NCI-H524 treated with DMSO at 0.1 percent for 48 hours (cell line): Measurements from ENCODE around the gene CSF2RB.

Source experiments
- DNase-seq: peaks from one replicate; lab custom pipeline; 2025; lab: John Stamatoyannopoulos, UW

CSF2RB gene

DNA sequence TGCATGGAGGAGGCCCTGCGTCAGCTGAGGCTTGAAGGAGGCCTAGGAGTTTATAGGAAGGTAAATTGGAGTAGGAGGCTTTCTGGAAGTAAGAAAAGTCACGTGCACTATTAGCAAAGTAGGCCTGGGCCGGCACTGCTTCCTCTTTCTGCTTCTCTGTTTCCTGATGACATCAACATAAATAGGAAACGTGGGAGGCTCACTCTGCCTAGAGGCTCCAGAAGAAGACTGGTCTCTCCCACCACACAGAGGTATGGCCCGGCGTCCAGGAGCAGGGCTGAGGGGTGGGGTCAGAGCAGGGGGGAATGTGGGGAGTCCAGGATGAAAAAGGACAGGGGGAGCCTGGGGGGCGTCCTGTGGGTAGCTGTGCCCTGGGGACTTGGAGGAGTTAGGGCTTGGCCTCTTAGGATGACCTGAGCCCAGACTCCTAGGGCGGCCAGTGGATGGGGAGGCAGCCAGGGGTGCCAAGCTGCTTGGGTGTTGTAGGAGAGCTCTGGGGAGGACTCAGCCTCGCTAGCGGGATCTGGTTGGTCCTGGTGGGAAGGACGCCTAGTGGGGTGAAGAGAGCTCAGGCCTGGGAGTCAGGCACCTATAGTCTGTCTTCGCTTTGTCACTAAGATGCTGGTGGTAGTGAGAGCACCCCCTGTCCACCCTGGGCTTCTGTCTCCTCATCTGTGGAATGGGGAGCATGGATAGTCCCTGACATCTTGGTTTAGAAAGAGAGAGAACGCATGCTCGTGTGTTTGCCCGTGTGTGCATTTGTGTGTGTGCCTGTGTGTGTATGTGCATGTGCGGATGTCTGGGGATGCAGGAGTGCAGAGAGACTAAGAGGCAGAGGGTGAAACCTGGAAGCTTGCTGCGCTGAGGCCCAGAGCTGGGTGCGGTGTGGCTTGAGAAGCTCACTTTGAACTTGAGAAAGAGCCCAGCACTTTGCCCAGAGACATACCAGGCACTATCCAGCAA, at the start of gene CSF2RB:
CSF2RB (plus strand) TSS at position 202 of the 963 bp plus-strand sequence. CDS start 8,580 bp downstream, outside the sequence.
- DNase-seq, result no peak

DNA sequence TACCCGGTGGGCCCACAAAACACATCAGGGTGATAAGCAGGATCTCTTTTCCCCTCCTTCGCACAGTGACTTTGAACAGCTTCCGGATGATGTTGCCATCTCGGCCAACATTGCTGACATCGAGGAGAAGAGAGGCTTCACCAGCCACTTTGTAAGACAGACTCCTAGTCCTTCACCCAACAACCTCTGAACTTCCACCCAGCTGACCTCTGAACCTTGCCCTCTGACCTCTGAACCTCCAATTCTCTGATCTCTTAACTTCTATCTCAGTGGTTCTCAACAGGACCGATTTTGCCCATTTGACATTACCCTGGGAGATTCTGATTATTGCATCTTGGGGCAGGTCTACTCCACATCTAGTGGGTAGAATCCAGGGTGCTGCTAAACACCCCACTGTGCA, 49.4 kb upstream of the CSF2RB start:
- DNase-seq, result no peak

DNA sequence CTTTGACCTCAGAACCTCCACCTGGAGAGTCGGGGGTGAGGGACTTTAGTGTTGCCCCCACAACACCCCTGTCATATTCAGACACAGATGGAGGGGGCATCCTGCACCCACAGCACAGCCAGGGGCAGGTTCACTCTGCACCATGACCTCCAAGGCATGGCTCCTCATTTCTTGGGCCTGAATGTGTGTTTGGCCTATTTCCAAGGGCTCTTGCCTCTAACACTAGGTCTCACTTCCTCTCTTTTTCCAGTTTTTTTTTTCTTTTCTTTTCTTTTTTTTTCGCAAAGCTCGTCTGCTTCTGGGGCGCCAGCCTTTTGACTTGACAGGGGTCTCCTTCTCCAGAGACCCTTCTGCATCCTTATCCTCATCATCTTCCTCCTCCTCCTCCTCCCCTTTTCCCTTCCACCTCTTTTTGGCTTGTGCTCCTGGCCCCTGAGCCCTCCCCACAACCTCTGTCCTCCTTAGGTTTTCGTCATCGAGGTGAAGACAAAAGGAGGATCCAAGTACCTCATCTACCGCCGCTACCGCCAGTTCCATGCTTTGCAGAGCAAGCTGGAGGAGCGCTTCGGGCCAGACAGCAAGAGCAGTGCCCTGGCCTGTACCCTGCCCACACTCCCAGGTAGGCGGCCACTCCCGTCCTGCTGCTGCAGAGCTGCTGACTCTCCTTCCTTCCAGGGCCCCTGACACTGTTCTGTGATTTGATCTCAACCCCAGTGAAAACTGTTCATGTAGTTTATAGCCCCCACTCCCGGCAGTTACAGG, 48.8 kb upstream of the CSF2RB start:
- no peak for DNase-seq

DNA sequence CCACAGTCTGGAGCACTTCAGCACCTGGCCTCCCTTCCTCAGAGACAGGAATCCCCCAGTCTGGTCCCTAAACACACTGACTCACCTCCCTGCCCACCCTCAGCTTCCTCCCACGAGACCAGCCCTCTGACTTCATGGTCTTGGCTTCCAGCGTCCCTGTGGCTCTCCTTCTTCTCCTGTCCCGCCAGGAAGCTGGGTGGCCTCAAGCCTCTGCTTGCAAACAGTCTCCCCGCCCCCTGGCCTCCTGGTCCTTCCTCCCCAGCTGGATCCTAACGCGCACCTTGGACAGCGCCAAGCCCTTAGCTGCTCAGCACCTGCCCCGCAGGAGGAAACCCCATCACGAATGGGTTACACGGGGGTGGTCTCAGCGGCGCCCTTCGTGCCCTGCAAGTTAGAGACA, 48.1 kb upstream of the CSF2RB start:
- DNase-seq, result no peak

DNA sequence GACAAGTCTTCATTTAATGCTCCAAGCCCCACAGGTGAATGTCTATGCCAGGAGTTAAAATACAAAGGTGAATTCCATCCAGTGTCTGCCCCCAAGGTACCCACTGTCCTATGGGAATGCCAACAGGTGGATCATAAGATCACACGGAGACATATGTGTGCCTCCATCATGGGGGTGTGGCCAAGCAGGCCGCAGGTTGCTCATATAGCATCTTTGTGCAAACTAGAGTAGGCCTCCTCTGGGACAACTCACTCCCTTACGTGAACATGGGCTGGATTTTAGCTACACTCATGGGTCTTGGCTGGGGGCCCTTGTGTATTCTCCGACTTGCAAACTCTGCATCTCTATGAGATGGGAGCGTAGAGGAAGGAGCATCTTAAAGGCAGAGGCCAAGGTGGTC, 45.7 kb upstream of the CSF2RB start:
- no peak for DNase-seq

- no peak for DNase-seq
These were observed 44.8 kb upstream of the CSF2RB start for GRCh38 chr22:36868546-36869181.

DNA sequence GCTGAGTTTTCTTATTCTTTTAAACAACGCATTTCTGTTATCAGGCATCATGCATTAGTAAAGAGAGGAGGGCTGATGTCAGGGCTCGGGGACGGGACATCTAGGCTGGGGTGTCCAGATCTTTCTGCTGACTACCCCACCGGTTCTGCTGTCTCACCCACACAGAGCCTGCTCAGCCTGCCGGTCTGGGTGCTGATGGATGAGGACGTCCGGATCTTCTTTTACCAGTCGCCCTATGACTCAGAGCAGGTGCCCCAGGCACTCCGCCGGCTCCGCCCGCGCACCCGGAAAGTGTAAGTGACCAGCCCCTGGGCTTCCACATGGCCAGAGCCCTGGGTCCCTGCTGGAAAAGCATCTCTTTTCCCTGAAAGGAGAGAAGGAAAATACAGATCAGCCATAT, 43.2 kb upstream of the CSF2RB start:
- no peak for DNase-seq

- no peak for DNase-seq
These were observed 41.8 kb upstream of the CSF2RB start for GRCh38 chr22:36871669-36872081.

- DNase-seq, result no peak
These were observed 41.3 kb upstream of the CSF2RB start for GRCh38 chr22:36872084-36872483.

DNA sequence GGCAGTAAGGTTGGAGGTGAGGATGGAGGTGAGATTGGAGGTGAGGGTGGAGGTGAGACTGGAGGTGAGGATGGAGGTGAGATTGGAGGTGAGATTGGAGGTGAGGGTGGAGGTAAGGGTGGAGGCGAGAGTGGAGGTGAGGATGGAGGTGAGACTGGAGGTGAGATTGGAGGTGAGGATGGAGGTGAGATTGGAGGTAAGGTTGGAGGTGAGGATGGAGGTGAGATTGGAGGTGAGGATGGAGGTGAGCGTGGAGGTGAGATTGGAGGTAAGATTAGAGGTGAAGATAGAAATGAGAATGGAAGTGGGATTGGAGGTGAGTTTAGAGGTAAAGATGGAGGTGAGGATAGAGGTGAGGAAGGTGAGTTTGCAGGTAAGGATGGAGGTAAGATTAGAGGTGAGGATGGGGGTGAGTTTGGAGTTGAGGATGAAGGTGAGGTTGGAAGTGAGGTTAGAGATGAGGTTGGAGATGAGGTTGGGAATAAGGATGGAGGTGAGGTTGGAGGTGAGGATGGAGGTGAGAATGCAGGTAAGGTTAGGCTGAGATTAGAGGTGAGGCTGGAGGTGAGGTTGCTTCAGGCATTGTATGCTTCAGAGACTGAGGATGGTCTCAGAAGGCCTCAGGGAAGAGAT, 40.4 kb upstream of the CSF2RB start:
- DNase-seq, result no peak

GRCh38 chr22:36873614-36874308, 39.7 kb upstream of the CSF2RB start:
- peak; percentile 69 for DNase-seq

GRCh38 chr22:36874309-36874696, 39.1 kb upstream of the CSF2RB start:
- no peak for DNase-seq

- no peak for DNase-seq
These were observed 38.7 kb upstream of the CSF2RB start for GRCh38 chr22:36874736-36875135.

- DNase-seq, result no peak
These were observed 37.7 kb upstream of the CSF2RB start for GRCh38 chr22:36875741-36876140.

GRCh38 chr22:36879775-36880174, 33.7 kb upstream of the CSF2RB start:
- no peak for DNase-seq

- no peak for DNase-seq
These were observed 31.8 kb upstream of the CSF2RB start for GRCh38 chr22:36881504-36882245.

DNA sequence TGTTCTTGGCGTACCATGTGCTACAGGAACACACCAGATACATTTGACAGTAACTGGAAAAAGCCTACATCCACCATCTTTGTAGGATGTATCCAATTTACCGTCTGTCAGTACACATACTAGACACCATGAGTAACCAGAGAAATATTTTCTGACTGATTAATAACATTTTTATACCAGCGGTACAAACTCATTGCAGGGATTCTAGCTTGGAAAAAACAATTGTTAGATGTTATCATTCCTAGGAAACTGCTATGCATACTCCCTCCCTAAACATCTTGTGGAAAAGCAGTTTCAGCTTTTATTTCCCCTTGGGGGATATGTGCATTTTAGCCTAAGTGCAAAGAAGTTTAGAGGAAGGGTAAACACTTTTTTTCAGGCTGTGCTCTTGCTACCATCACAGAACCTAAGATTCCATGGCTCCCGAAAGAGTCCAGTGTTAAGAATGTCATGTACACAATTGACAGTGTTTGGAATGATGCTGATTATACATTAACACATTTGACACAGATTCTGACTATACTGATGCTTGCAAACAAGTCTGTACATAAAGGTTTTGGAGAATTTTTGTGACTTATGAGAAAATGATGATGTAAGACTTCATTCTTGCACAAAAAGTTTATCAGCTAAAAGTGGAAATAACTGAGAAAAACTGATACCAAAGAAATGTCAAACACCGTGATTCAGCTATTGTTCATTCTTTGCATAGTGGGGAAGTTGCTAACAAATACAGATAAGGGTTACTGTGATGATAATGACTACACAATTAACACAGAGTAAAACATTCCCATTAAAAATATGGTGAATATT, 28.9 kb upstream of the CSF2RB start:
- DNase-seq, result no peak

DNA sequence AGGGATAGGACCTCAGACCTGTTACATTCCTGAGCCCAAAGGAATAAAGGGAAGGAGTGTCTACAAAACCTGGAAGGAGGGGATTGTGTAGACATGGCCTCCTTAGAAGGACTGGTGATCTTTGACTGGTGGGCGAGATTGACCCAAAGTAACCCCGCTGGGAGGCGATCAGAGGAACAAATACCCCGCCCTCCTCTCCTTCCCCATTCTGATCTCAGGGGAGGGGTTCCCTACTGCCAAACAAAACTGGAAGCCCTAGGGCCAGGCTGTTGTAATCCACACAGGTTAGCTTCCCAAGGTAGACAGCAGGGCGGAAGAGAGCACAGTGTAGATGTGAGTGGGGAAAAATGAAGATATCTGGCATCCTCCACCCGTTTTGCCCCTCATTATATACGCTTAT, 28.0 kb upstream of the CSF2RB start:
- no peak for DNase-seq

DNA sequence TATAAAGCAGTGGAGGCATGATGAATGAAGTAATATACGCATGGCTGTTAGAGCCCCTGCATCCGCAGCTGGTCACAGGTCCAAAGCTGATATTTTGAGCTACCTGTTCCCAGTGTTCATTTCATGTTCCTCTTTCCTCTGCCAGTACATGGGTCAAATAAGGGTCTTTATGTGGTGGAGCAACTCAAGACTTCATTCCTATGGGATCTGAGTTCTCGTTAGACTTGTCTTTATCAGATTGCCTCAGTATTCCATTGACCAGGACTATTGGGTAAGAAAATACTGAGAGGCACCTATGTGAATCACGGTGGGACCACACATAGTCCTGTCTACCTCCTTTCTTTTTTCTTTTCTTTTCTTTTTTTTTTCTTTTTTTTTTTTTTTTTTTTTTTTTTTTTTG, 27.4 kb upstream of the CSF2RB start:
- DNase-seq, result no peak

DNA sequence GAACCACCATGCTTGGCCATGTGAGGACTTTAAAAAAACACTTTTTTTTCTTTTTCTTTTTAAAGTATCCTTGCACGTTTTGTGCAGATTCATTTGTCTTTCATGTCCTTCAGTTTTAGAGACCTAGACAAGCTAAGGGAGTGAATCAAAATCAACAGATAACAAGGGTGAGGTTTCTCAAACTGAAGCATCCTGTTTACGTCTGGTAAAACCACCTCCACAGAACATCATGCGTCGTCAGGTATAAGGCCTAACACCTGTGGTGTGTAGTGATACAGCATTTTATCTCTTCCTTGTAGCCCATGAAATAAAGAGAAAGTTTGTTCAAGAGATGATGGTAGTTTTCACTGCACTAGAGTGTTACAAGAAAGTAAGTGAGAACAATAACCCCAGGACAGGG, 26.3 kb upstream of the CSF2RB start:
- DNase-seq, result no peak
